ENCODE data around the gene SNRPA. TPM values are rescaled to one million over a fixed set of nuclear protein-coding genes. Genes with fewer than 3 reads are reported as not detected.

The SNRPA gene
- total and polyA plus RNA-seq, 2 of the 8 experiments (the other 6 are each of a cell fraction or from before 2014, with no cell fraction given), result 201 to 202 TPM

- Histone ChIP-seq H3K79me2 (ENCODE audit: control insufficient read depth in 1 of 2, insufficient read depth in 2 of 2, low read length in 2 of 2) (no peaks in the 10 kb centered on the region), H2BK120ac (replicated peaks; ENCODE audit: low read depth, low read length) (no peak overlapping the region), H3K23ac (ENCODE audit: insufficient read length) (no peak overlapping the region), H2BK20ac (ENCODE audit: low read length) (no peak overlapping the region), H4K20me1 (replicated peaks in 1 of 2; ENCODE audit: control insufficient read depth in 1 of 2, insufficient read depth in 2 of 2, low read length in 2 of 2) (no peaks in the 10 kb centered on the region), H3K56ac (replicated peaks; ENCODE audit: insufficient read length, low read depth, low read length) (no peak overlapping the region), H2BK5ac (ENCODE audit: low read depth, low read length) (no peak overlapping the region), H2AFZ (ENCODE audit: low read length) (no peak overlapping the region), H3K18ac (ENCODE audit: extremely low read depth, low read length) (no peak overlapping the region), H3K9ac (replicated peaks in 1 of 4; ENCODE audit: extremely low read depth in 1 of 4, low read depth in 3 of 4, low read length in 3 of 4) (no peak overlapping the region), H3K4me3 (ENCODE audit: extremely low read depth in 1 of 4, insufficient read depth in 2 of 4, low read depth in 3 of 4, low read length in 4 of 4) (no peak overlapping the region), H3K27ac (ENCODE audit: low read depth, low read length) (no peak overlapping the region), H3K4ac (replicated peaks; ENCODE audit: insufficient read length, low read depth, low read length) (no peak overlapping the region), H3K23me2 (ENCODE audit: low read depth, low read length) (no peaks in the 10 kb centered on the region), H3K14ac (ENCODE audit: insufficient read length) (no peak overlapping the region), H2BK15ac (ENCODE audit: low read length) (no peak overlapping the region), H2AK5ac (ENCODE audit: low read depth, low read length) (no peak overlapping the region), H3K4me2 (ENCODE audit: insufficient read depth in 1 of 2, low read depth in 2 of 2, low read length in 2 of 2) (no peak overlapping the region), H3K27me3 (replicated peaks in 1 of 4; ENCODE audit: control insufficient read depth in 3 of 4, extremely low read depth in 1 of 4, insufficient read depth in 3 of 4, low read length in 3 of 4) (no peaks in the 10 kb centered on the region), H3K4me1 (replicated peaks in 1 of 4; ENCODE audit: control insufficient read depth in 3 of 4, insufficient read depth in 4 of 4, low read length in 3 of 4) (no peaks in the 10 kb centered on the region), H4K5ac (ENCODE audit: insufficient read length, low read depth, low read length) (no peak overlapping the region), H3K9me3 (ENCODE audit: insufficient read depth in 2 of 2, low read depth in 1 of 2, low read length in 1 of 2) (no peaks in the 10 kb centered on the region), H3K36me3 (ENCODE audit: control insufficient read depth in 2 of 4, insufficient read depth in 4 of 4, low read length in 3 of 4) (no peaks in the 10 kb centered on the region; a peak in 1 of 8 replicates), H4K8ac (ENCODE audit: extremely low read depth, insufficient read depth, low read length) (no peak overlapping the region), H3K79me1 (ENCODE audit: low read depth, low read length) (no peaks in the 10 kb centered on the region), H4K91ac (replicated peaks; ENCODE audit: insufficient read length, low read length) (no peak overlapping the region), H2BK12ac (ENCODE audit: low read depth, low read length) (no peak overlapping the region)
- FAIRE-seq (no peak), DNase-seq (ENCODE audit: low read depth in 1 of 2, low spot score in 2 of 2) (no peak)
- POLR2A ChIA-PET (ENCODE audit: partially characterized antibody), result interaction anchor here (0.6 to 1.3 kb wide), 2 partner anchors 15 to 47 kb away, joined by 3 to 4 read pairs; no protein-coding TSS in a partner anchor
- CTCF ChIA-PET (ENCODE audit: partially characterized antibody), result interaction anchor here (0.6 to 1.5 kb wide), 3 partner anchors 16 to 1631 kb away, joined by 3 to 7 read pairs (median 3); no protein-coding TSS in a partner anchor
- 74% methylated on average over 7 of the region's 7 CpGs; no CpG with 5 or more reads in 1 of the 2 experiments for WGBS, 2 experiments (ENCODE audit: extremely low coverage in 1 of 2, insufficient coverage in 1 of 2, insufficient read length in 1 of 2, insufficient replicate concordance in 2 of 2, low coverage in 1 of 2, low lambda C conversion rate in 2 of 2, missing lambda C conversion rate in 1 of 2)
- TF ChIP-seq CTCF (IDR thresholded peaks at IDR 0.05; ENCODE audit: control extremely low read depth in 1 of 3, insufficient read depth in 1 of 3, low read depth in 1 of 3, low read length in 3 of 3), result no peak
- no peak for TF ChIP-seq USF2 (IDR thresholded peaks at IDR 0.05; ENCODE audit: low read length)
- no peak for TF ChIP-seq MAX (IDR thresholded peaks at IDR 0.05)
- TF ChIP-seq ZNF274 (IDR thresholded peaks at IDR 0.05; ENCODE audit: borderline replicate concordance, extremely low read depth, low read length), result no peak
- no peak for TF ChIP-seq HDAC2 (IDR thresholded peaks at IDR 0.05; ENCODE audit: borderline replicate concordance in 1 of 2, low read depth in 2 of 2, low read length in 2 of 2)
- TF ChIP-seq GTF2F1 (IDR thresholded peaks at IDR 0.05; ENCODE audit: borderline replicate concordance, low read depth, low read length), result no peak
- TF ChIP-seq SUZ12 (IDR thresholded peaks at IDR 0.05; ENCODE audit: low read length), result no peak
- TF ChIP-seq YY1 (IDR thresholded peaks at IDR 0.05; ENCODE audit: low read depth, low read length), result no peak
- TF ChIP-seq GABPA (IDR thresholded peaks at IDR 0.05; ENCODE audit: borderline replicate concordance, insufficient read depth, low read length), result no peak
- TF ChIP-seq SIX5 (IDR thresholded peaks at IDR 0.05; ENCODE audit: low read depth, low read length), result no peak
Measured at GRCh38 chr19:40791349-40791748, 40.3 kb downstream of the SNRPA start.

Measured in H1 (cell line).